Medulla oblongata (tissue), 1 donor: Measurements from ENCODE around the gene EHMT1.
"Not testable (repeated sequence)": the region's sequence is repeated elsewhere in the genome, so short reads cannot be mapped to it uniquely, and the experiment has no call there.

ENCODE experiments used
- DNase-seq: peaks from one replicate; pipeline ENCODE4 v3.0.0-alpha.2; 2015; ENCODE audit errors: extremely low spot score

The EHMT1 gene

DNA sequence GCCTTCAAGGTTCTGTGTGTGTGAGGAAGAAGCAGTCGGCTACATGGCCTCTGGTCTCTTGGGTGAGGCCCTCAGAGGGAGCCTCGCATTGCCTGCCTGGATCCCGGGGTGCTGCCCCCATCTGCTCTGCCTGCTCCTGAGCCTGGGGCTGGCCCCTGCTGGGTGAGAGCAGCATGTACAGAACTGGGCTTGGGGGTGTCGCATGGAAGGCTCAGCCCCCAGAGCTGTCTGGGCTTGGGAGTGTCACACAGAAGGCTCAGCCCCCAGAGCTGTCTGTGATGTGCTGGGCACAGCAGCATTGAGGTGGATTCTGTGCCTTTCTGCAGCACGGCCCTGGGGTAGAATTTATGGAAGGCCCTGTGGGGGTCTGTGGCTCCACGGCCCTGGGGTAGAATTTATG lies 265.2 kb downstream of the EHMT1 start:
- not testable (repeated sequence) for DNase-seq

DNA sequence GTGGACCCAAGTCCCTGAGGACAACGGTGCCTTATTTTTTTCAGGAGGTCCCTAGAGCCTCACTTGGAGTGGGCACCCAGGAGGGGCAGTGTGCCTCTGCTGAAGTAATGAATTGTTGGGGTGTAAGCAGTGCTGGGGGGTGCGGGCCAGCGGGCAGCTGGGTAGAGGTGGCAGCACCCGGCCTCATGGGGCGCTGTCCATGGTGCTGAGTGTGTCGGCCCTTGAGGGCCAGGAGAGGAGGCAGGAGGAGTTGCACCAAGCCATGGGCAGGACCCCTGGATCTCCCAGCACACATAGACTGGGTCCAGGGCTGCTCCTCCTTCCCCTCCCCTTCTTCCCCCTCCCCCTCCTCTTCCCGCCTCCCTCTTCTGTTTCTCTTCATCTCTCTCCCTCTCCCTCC lies 265.7 kb downstream of the EHMT1 start:
- not testable (repeated sequence) for DNase-seq

GRCh38 chr9:137885121-137885520 lies 266.3 kb downstream of the EHMT1 start:
- not testable (repeated sequence) for DNase-seq
